Epithelial cell of esophagus (primary cell): ENCODE data around the gene CSDE1.

Experiments
- DNase-seq: peaks from one replicate; pipeline ENCODE4 v3.0.0; 2010; ENCODE audit warnings: low read depth
- H3K4me3 ChIP-seq: 2 replicates; pipeline ENCODE4 v1.5.1; 2011; ENCODE audit warnings: mild to moderate bottlenecking, low read length, control low read depth
- TF ChIP-seq, protein P1 (sequence below): IDR thresholded peaks from 2 replicates; pipeline ENCODE4 v1.5.1; 2011; ENCODE audit warnings: low read depth, mild to moderate bottlenecking, low read length, control low read depth, inconsistent platforms; ENCODE audit not compliant: insufficient read depth; ENCODE audit errors: missing control alignments

CSDE1 gene

DNA sequence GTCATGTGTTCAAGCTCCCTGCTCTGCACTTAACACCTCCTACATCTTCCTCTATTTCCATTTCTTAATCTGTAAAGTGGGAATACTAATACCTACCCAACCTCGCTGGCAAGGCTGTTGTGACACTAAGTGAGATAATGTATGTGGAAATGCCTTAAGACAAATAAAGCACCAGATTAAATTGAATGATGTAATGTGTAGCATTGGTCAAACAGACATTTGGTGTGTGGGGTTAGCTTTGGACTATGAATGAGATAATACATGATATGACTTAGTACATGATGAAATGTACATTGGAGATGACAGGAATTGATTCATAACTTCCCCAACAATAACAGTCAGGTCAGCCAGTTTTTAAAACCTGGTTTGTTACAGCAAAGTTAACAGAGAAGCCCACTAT lies 67.6 kb downstream of the CSDE1 start:
- TF ChIP-seq, protein P1, sequence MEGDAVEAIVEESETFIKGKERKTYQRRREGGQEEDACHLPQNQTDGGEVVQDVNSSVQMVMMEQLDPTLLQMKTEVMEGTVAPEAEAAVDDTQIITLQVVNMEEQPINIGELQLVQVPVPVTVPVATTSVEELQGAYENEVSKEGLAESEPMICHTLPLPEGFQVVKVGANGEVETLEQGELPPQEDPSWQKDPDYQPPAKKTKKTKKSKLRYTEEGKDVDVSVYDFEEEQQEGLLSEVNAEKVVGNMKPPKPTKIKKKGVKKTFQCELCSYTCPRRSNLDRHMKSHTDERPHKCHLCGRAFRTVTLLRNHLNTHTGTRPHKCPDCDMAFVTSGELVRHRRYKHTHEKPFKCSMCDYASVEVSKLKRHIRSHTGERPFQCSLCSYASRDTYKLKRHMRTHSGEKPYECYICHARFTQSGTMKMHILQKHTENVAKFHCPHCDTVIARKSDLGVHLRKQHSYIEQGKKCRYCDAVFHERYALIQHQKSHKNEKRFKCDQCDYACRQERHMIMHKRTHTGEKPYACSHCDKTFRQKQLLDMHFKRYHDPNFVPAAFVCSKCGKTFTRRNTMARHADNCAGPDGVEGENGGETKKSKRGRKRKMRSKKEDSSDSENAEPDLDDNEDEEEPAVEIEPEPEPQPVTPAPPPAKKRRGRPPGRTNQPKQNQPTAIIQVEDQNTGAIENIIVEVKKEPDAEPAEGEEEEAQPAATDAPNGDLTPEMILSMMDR, result no peak
- no peak overlapping the region for H3K4me3 ChIP-seq
- DNase-seq, result no peak

DNA sequence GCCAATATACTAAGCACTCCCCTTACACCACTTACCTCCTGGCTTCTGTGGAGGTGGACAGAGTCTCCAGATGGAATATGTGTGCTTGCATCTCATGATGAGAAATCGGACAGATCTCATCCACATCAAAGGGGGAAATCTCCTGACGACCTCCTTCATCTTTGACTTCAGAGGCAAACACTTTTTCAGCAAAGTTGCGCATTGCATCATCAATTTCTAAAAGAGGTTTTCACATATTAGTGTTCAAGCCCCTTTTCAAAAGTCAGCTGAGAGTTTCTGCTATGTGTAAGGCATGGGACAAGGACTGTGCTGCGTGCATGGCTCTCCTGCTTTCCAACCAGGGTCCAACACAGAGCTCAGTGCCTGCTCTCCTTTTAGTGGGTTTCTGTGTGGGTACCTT lies 69.3 kb downstream of the CSDE1 start:
- H3K4me3 ChIP-seq, result no peak overlapping the region
- DNase-seq, result no peak
- TF ChIP-seq, protein P1, result no peak

DNA sequence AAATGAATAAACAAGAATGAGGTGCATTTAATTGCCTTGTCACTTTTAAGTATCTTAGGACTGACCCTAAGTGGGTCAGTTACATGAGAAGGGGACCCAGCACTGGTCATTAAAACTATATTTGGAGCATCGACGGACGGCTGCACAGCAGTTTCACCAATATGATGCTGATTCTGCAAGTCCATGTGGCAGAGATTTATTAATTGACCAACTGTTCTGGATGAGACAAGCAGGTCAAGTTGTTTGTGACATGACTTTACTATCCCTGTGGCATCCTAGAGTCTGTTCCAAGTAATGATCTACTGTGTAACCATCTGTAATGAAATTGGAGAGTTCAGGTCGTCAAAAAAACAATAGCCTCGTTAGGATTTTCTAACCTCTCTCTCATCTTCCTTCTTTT lies 71.9 kb downstream of the CSDE1 start:
- no peak for DNase-seq
- TF ChIP-seq, protein P1, result no peak
- no peak overlapping the region for H3K4me3 ChIP-seq

DNA sequence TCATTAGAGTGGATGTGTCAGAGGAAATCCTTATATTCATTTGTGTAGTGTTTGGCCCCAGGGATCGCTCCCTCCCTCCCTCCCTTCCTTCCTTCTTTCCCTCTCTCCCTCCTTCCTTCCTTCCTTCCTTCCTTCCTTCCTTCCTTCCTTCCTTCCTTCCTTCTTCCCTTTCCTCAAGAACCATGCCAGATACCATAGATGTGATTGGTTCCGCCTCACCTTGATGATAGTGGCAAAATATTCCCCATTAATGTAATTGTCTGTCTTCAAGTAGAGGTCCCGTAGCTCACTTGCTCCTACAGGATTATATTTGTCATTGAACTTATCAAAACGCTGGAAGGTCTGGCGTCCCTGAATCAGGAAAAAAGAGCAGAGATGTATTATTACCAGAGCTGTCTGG lies 80.1 kb downstream of the CSDE1 start:
- TF ChIP-seq, protein P1, result no peak
- no peak overlapping the region for H3K4me3 ChIP-seq
- no peak for DNase-seq

DNA sequence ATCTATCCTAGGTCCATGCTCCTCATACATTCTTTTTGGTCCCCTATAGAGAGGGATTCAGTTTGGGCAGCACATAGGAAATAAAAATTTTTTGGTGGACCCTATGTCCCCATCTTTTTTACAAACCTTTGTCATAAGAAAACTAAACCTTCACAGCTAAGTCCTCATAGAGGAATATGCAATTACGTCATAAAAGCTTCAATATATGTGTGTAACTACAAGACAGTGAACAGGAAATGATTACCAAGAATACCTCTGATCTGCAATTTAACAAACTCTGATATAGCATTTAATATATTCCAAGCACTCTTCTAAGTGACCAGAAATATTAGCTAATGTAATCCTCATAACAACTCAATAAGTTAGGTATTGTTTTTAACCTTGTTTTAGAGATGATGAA lies 81.7 kb downstream of the CSDE1 start:
- TF ChIP-seq, protein P1, result no peak

DNA sequence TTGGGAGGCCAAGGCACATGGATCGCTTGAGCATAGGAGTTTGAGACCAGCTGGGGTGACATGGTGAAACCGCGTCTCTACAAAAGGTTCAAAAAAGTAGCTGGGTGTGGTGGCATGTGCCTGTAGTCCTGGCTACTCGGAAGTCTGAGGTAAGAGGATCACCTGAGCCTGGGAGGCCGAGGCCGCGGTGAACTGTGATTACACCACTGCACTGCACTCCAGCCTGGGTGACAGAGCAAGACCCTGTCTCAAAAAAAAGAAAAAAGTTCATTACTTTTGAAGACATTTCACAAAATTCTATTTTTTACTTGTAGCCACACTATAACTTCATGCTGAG lies 85.9 kb downstream of the CSDE1 start:
- H3K4me3 ChIP-seq, result no peak overlapping the region
- DNase-seq, result peak; percentile 53
- TF ChIP-seq, protein P1, result no peak

More for the DNA sequence above, 81.7 kb downstream of the CSDE1 start:
- DNase-seq, result no peak
- no peak overlapping the region for H3K4me3 ChIP-seq

DNA sequence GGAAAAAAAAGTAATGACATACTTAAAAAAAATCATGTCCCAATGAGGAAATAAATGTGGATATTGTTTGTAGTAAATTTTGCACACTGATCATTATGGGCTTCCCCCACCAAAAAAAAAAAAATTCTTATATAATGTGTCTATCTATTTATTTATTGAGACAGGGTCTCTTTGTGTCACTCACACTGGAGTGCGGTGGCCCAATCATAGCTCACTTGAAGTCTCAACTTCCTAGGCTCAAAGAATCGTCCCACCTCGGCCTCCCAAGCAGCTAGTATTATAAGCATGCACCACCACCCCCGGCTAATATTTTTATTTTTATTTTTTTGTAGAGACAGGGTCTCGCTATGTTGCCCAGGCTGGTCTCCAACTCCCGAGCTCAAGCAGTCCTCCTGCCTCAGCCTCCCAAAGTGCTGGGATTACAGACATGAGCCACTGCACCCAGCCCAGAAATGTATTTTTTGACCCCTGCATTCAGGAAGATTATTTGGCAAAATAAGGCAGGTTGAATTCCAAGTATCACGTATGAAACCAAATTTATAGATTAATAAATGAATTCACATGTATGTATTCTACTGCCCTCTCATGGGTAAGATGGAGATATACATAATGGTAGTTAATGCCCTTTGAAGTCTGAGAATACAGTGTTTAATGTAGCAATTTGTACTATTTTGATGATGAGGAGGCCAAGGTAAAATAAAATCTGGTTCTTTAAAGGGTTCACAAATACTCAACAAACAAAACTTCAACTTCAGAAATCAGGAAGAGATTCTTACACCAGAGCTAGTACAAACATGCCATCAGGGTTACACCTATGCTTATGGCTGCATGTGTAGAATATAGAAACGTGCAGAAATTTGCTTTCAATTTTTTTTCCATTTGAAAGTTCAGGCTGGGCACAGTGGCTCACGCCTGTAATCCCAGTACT lies 86.5 kb downstream of the CSDE1 start:
- peak; percentile 50 for DNase-seq
- H3K4me3 ChIP-seq, result peak overlapping the region; percentile 25
- TF ChIP-seq, protein P1, result peak; percentile 34
